SK-N-MC (cell line): ENCODE data around the gene CRAT.

Source experiments
- DNase-seq: peaks from one replicate; pipeline ENCODE4 v3.0.0-alpha.2; 2011; ENCODE audit warnings: low read depth, low spot score
- H3K27ac ChIP-seq: fragments of 200-600 bp; sonication (generic); 2 replicates; pipeline ENCODE4 v1.5.1; 2016; ENCODE audit warnings: mixed run types
- H3K36me3 ChIP-seq: fragments of 200-600 bp; sonication (generic); 2 replicates; pipeline ENCODE4 v1.6.1; 2017; ENCODE audit warnings: antibody characterized with exemption, low read length, mixed read lengths; ENCODE audit not compliant: insufficient read depth
- H3K4me3 ChIP-seq: fragments of 200-600 bp; sonication (generic); 2 replicates; pipeline ENCODE4 v1.5.1; 2016
- H3K9ac ChIP-seq: fragments of 200-600 bp; sonication (generic); 2 replicates; pipeline ENCODE4 v1.8.0; 2017; ENCODE audit warnings: mixed run types, mixed read lengths; ENCODE audit not compliant: insufficient read length
- H3K9me3 ChIP-seq: fragments of 200-600 bp; sonication (generic); 2 replicates; pipeline ENCODE4 v1.6.1; 2017; ENCODE audit warnings: low read depth, mild to moderate bottlenecking, antibody characterized with exemption, low read length, moderate library complexity, mixed read lengths
- EZH2 ChIP-seq: fragments of 200-600 bp; sonication (generic); IDR thresholded peaks from one replicate; pipeline ENCODE4 v1.6.1; 2017; ENCODE audit warnings: antibody characterized with exemption
- FOXP2 ChIP-seq: optimal IDR thresholded peaks from 2 replicates; pipeline ENCODE3; 2011; ENCODE audit warnings: mild to moderate bottlenecking, moderate library complexity; ENCODE audit not compliant: insufficient read depth; ENCODE audit errors: extremely low read length, control extremely low read depth
- POLR2AphosphoS5 ChIP-seq: IDR thresholded peaks from 2 replicates; pipeline ENCODE4 v1.6.1; 2012; ENCODE audit warnings: mild to moderate bottlenecking, low read depth, low read length, borderline replicate concordance

The CRAT gene

GRCh38 chr9:129100383-129101169 is 10.0 kb downstream of the CRAT start:
- H3K36me3 ChIP-seq, result no peaks in the 10 kb centered on the region
- no peak overlapping the region for H3K9ac ChIP-seq
- H3K27ac ChIP-seq, result no peak overlapping the region
- TF ChIP-seq FOXP2 (no peak), EZH2 (no peak), POLR2AphosphoS5 (no peak)
- no peak for DNase-seq
- H3K9me3 ChIP-seq, result no peaks in the 10 kb centered on the region
- H3K4me3 ChIP-seq, result no peak overlapping the region

GRCh38 chr9:129098328-129098727 is 12.3 kb downstream of the CRAT start:
- H3K4me3 ChIP-seq, result no peak overlapping the region
- no peak for TF ChIP-seq POLR2AphosphoS5
- no peak for TF ChIP-seq FOXP2
- TF ChIP-seq EZH2, result no peak
- H3K27ac ChIP-seq, result no peak overlapping the region
- H3K36me3 ChIP-seq, result no peaks in the 10 kb centered on the region
- H3K9ac ChIP-seq, result no peak overlapping the region
- no peaks in the 10 kb centered on the region for H3K9me3 ChIP-seq
- no peak for DNase-seq

DNA sequence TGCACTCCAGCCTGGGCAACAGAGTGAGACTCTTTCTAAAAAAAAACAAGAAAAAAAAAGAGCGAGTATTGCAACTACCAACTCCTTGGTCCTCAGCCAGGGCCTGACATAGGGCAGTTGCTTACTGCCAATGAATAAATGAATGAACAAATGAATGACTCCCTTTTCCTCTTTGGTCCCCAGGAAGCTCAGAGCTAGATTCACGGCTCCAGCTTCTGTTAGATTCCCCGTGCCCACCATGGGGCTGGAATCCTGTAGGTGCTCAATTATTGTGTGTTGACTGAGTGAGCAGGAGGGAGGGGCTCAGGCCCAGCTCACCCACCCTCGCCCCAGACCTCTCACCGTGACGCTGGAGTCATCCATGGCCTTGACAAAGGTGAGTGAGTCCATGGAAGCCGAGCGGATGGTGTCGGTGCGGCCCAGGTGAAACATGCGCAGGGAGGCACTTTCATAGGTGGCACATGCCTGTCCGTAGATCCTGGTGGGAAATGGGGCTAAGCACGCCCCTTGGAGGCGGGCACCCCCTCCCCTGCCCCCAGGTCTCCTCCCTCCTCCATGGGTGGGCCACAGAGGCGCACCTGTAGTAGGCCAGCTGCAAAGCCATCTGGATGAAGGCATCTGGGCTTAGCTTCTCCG is 12.8 kb downstream of the CRAT start:
- Histone ChIP-seq H3K27ac (no peak overlapping the region), H3K4me3 (no peak overlapping the region), H3K9me3 (no peaks in the 10 kb centered on the region), H3K9ac (no peak overlapping the region), H3K36me3 (no peaks in the 10 kb centered on the region)
- TF ChIP-seq EZH2, result no peak
- no peak for TF ChIP-seq FOXP2
- TF ChIP-seq POLR2AphosphoS5, result no peak
- DNase-seq, result no peak

DNA sequence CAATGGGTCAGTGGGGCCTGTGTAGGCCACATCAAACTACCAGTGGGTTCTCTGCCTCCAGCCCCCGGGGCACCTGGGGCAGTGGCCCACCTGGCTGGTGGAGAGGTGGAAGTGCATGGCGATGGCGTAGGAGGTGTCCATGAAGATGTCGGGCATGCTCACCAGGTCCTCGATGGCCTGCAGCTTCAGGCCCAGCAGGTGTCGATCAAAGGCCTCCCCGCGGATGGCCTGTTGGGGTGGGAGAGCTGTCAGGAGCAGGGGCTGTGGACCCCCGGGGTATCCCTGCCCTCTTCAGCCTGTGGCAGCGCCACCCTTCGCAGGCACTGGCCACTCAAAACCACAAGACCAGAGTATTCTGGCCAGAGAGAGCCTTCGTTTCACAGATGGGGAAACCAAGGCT is 14.7 kb downstream of the CRAT start:
- H3K27ac ChIP-seq, result no peak overlapping the region
- no peak for DNase-seq

DNA sequence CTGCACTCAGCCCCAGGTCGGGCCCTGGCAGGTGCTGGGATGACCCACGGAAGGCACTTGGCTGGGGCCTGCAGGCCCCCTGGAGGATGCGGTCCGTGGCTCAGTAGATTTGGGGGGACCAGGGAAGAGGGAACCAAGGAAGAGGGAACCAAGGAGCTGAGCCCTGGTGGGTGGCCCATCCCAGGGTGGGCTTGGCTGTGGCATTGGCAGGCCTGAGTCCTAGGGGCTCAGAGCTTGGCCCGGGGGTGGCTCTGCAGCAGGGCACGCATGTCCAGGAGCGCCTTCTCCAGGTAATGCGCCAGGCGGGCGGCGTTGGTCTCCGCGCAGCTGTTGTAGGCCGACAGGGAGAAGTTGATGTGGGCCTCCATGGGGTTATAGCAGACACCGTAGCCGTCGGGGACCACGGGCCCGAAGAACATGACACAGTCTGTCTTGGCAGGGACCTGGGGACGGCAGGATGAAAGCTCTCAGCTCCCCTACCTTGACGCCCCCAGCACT is 15.4 kb downstream of the CRAT start:
- Histone ChIP-seq H3K9ac (no peak overlapping the region), H3K9me3 (no peaks in the 10 kb centered on the region), H3K27ac (no peak overlapping the region), H3K4me3 (no peak overlapping the region), H3K36me3 (no peaks in the 10 kb centered on the region)
- TF ChIP-seq EZH2, result no peak
- no peak for TF ChIP-seq FOXP2
- no peak for TF ChIP-seq POLR2AphosphoS5
- DNase-seq, result no peak

More for the DNA sequence above, 14.7 kb downstream of the CRAT start:
- no peak overlapping the region for H3K4me3 ChIP-seq
- TF ChIP-seq FOXP2, result no peak
- TF ChIP-seq EZH2, result no peak
- no peak overlapping the region for H3K9ac ChIP-seq
- no peaks in the 10 kb centered on the region for H3K36me3 ChIP-seq
- H3K9me3 ChIP-seq, result no peaks in the 10 kb centered on the region

GRCh38 chr9:129094387-129095169 is 16.0 kb downstream of the CRAT start:
- DNase-seq, result no peak
- H3K9me3 ChIP-seq, result no peaks in the 10 kb centered on the region
- H3K36me3 ChIP-seq, result peaks cover 5% of the 10 kb centered on the region; the same call in 1 of the 2 replicates
- H3K4me3 ChIP-seq, result no peak overlapping the region
- TF ChIP-seq FOXP2, result no peak
- no peak for TF ChIP-seq POLR2AphosphoS5
- no peak for TF ChIP-seq EZH2
- H3K9ac ChIP-seq, result no peak overlapping the region
- H3K27ac ChIP-seq, result no peak overlapping the region

GRCh38 chr9:129093602-129094386 is 16.8 kb downstream of the CRAT start:
- no peak for TF ChIP-seq POLR2AphosphoS5
- no peak for TF ChIP-seq EZH2
- TF ChIP-seq FOXP2, result no peak
- H3K9ac ChIP-seq, result no peak overlapping the region
- H3K36me3 ChIP-seq, result peaks cover 8% of the 10 kb centered on the region; the same call in 1 of the 2 replicates
- H3K9me3 ChIP-seq, result no peaks in the 10 kb centered on the region
- no peak for DNase-seq
- H3K27ac ChIP-seq, result no peak overlapping the region
- H3K4me3 ChIP-seq, result no peak overlapping the region
